ENCODE measurements around the gene MFSD2B.

Gene MFSD2B

DNA sequence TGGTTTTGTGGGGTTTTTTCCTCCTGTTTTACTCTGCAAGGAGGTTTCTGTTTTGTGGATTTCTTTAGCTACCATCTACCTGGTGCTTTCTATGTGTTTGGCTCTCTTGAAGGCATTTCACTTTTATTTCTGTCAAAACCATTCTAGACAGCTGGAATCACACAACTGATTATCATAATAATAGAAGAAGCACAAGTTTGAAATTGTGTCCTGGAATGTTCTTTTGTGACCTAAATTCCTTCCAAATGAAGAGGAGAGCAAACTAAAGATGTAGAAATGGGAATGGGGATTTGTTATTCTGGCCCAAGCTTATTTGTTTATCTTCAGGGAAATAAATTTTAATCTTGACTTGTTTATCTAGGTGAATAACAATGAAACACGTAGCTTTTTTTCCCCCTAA lies 17.0 kb upstream of the MFSD2B start:
- no peaks in the 10 kb centered on the region for H3K79me1 ChIP-seq (replicated peaks; ENCODE audit: low read length, poor library complexity, severe bottlenecking)
- H3K27me3 ChIP-seq (ENCODE audit: control insufficient read depth in 1 of 2, insufficient read depth in 1 of 2, low read length in 2 of 2): no peaks in the 10 kb centered on the region
- no peak overlapping the region for H3K9ac ChIP-seq (ENCODE audit: low read length)
- H2BK15ac ChIP-seq (ENCODE audit: low read depth, poor library complexity, severe bottlenecking): no peak overlapping the region
- no peak overlapping the region for H2AK5ac ChIP-seq (ENCODE audit: low read length, severe bottlenecking)
- no peaks in the 10 kb centered on the region for H3K4me1 ChIP-seq (ENCODE audit: control insufficient read depth, insufficient read depth, low read depth, low read length)
- H3K23ac ChIP-seq (ENCODE audit: low read length in 2 of 2): no peak overlapping the region
- H2AFZ ChIP-seq (ENCODE audit: low read depth, low read length): no peak overlapping the region
- no peak overlapping the region for H4K8ac ChIP-seq (ENCODE audit: low read length)
- H2BK12ac ChIP-seq (ENCODE audit: low read length in 2 of 2): no peak overlapping the region
- H3K36me3 ChIP-seq (ENCODE audit: control insufficient read depth in 1 of 2, insufficient read depth in 2 of 2, low read depth in 1 of 2, low read length in 2 of 2): peaks cover 0 to 6% of the 10 kb centered on the region in 2 experiments
- H3K4me3 ChIP-seq (ENCODE audit: insufficient read depth in 1 of 2, low read depth in 1 of 2, low read length in 2 of 2): no peak overlapping the region
- H2BK5ac ChIP-seq (ENCODE audit: low read depth, low read length, poor library complexity, severe bottlenecking): no peak overlapping the region
- H3K4ac ChIP-seq (ENCODE audit: low read depth in 1 of 2, low read length in 2 of 2): no peak overlapping the region
- no peak overlapping the region for H3K4me2 ChIP-seq (ENCODE audit: low read length, poor library complexity, severe bottlenecking)
- H4K91ac ChIP-seq (ENCODE audit: low read length): no peak overlapping the region
- H3K27ac ChIP-seq (ENCODE audit: low read length, poor library complexity, severe bottlenecking): no peak overlapping the region
- no peak overlapping the region for H2BK120ac ChIP-seq (ENCODE audit: low read depth, low read length)
- no peak overlapping the region for H3K18ac ChIP-seq (ENCODE audit: low read depth in 1 of 2, low read length in 2 of 2)
- WGBS: no CpG with 5 or more reads among the region's 1 CpG
- no peak for DNase-seq
- no peak overlapping the region for H3K14ac ChIP-seq (ENCODE audit: low read length in 2 of 2)
- H3K9me3 ChIP-seq (ENCODE audit: control insufficient read depth, low read length): no peaks in the 10 kb centered on the region

DNA sequence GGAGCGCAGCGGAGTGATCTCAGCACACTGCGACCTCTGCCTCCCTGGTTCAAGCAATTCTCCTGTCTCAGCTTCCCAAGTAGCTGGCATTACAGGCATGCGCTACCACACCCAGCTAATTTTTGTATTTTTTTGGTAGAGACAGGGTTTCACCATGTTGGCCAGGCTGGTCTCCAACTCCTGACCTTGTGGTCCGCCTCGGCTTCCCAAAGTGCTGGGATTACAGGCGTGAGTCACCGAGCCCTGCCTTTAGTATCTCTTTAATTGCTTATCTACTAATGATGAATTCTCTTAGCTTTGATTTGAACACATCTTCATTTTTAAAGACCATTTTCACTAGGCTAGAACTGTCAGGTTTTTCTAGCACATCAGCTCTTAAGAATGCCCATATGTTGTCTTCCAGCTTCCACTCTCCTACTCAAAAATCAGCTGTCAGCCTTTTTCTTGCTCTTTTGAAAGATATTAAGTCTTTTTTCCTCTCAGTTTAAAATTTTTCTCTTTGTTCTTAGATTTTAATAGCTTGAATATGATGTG lies 16.1 kb upstream of the MFSD2B start:
- DNase-seq: no peak
- WGBS: 100% methylated on average over 3 of the region's 8 CpGs
- no peak overlapping the region for H3K18ac ChIP-seq (ENCODE audit: low read depth in 1 of 2, low read length in 2 of 2)
- no peak overlapping the region for H2BK12ac ChIP-seq (ENCODE audit: low read length in 2 of 2)
- no peak overlapping the region for H3K23ac ChIP-seq (ENCODE audit: low read length in 2 of 2)
- H3K27me3 ChIP-seq (ENCODE audit: control insufficient read depth in 1 of 2, insufficient read depth in 1 of 2, low read length in 2 of 2): no peaks in the 10 kb centered on the region
- H3K36me3 ChIP-seq (ENCODE audit: control insufficient read depth in 1 of 2, insufficient read depth in 2 of 2, low read depth in 1 of 2, low read length in 2 of 2): peaks cover 4 to 8% of the 10 kb centered on the region in 2 experiments
- H2BK5ac ChIP-seq (ENCODE audit: low read depth, low read length, poor library complexity, severe bottlenecking): no peak overlapping the region
- no peak overlapping the region for H4K8ac ChIP-seq (ENCODE audit: low read length)
- no peak overlapping the region for H2AK5ac ChIP-seq (ENCODE audit: low read length, severe bottlenecking)
- H2AFZ ChIP-seq (ENCODE audit: low read depth, low read length): no peak overlapping the region
- no peaks in the 10 kb centered on the region for H3K79me1 ChIP-seq (replicated peaks; ENCODE audit: low read length, poor library complexity, severe bottlenecking)
- no peak overlapping the region for H3K9ac ChIP-seq (ENCODE audit: low read length)
- H3K14ac ChIP-seq (ENCODE audit: low read length in 2 of 2): no peak overlapping the region
- H3K4me1 ChIP-seq (ENCODE audit: control insufficient read depth, insufficient read depth, low read depth, low read length): no peaks in the 10 kb centered on the region
- H2BK15ac ChIP-seq (ENCODE audit: low read depth, poor library complexity, severe bottlenecking): no peak overlapping the region
- H3K4ac ChIP-seq (ENCODE audit: low read depth in 1 of 2, low read length in 2 of 2): no peak overlapping the region
- H3K4me3 ChIP-seq (ENCODE audit: insufficient read depth in 1 of 2, low read depth in 1 of 2, low read length in 2 of 2): no peak overlapping the region
- no peak overlapping the region for H2BK120ac ChIP-seq (ENCODE audit: low read depth, low read length)
- no peak overlapping the region for H3K27ac ChIP-seq (ENCODE audit: low read length, poor library complexity, severe bottlenecking)
- H3K9me3 ChIP-seq (ENCODE audit: control insufficient read depth, low read length): no peaks in the 10 kb centered on the region
- H4K91ac ChIP-seq (ENCODE audit: low read length): no peak overlapping the region
- no peak overlapping the region for H3K4me2 ChIP-seq (ENCODE audit: low read length, poor library complexity, severe bottlenecking)

DNA sequence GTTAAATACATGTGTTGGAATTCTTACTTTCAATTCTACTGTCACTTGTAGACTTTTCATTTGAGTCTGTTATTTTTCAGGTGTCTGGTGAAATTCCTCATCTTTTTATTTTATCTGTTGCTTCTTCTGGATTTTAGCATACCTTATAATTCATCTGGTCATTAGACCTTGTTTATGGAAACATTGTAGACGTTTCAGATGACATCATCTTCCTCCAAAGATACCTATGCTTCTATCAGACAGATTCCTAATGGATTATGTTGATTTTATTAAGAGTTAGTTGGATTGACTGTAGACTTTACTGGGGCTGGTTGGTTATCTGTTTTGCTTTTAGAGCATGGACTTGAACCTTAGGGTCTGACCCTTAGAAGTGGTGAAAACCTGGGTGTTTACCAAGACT lies 15.3 kb upstream of the MFSD2B start:
- Histone ChIP-seq H3K4me3 (ENCODE audit: insufficient read depth in 1 of 2, low read depth in 1 of 2, low read length in 2 of 2) (no peak overlapping the region), H3K18ac (ENCODE audit: low read depth in 1 of 2, low read length in 2 of 2) (no peak overlapping the region), H3K27me3 (ENCODE audit: control insufficient read depth in 1 of 2, insufficient read depth in 1 of 2, low read length in 2 of 2) (no peaks in the 10 kb centered on the region), H3K79me1 (replicated peaks; ENCODE audit: low read length, poor library complexity, severe bottlenecking) (no peaks in the 10 kb centered on the region), H3K4me2 (ENCODE audit: low read length, poor library complexity, severe bottlenecking) (no peak overlapping the region), H3K4ac (ENCODE audit: low read depth in 1 of 2, low read length in 2 of 2) (no peak overlapping the region), H2BK120ac (ENCODE audit: low read depth, low read length) (no peak overlapping the region), H3K14ac (ENCODE audit: low read length in 2 of 2) (no peak overlapping the region), H2AK5ac (ENCODE audit: low read length, severe bottlenecking) (no peak overlapping the region), H2BK15ac (ENCODE audit: low read depth, poor library complexity, severe bottlenecking) (no peak overlapping the region), H3K23ac (ENCODE audit: low read length in 2 of 2) (no peak overlapping the region), H2AFZ (ENCODE audit: low read depth, low read length) (no peak overlapping the region), H4K91ac (ENCODE audit: low read length) (no peak overlapping the region), H2BK12ac (ENCODE audit: low read length in 2 of 2) (no peak overlapping the region), H3K4me1 (ENCODE audit: control insufficient read depth, insufficient read depth, low read depth, low read length) (no peaks in the 10 kb centered on the region), H3K9me3 (ENCODE audit: control insufficient read depth, low read length) (no peaks in the 10 kb centered on the region), H3K9ac (ENCODE audit: low read length) (no peak overlapping the region), H3K27ac (ENCODE audit: low read length, poor library complexity, severe bottlenecking) (no peak overlapping the region), H4K8ac (ENCODE audit: low read length) (no peak overlapping the region), H3K36me3 (ENCODE audit: control insufficient read depth in 1 of 2, insufficient read depth in 2 of 2, low read depth in 1 of 2, low read length in 2 of 2) (peaks cover 4 to 12% of the 10 kb centered on the region in 2 experiments), H2BK5ac (ENCODE audit: low read depth, low read length, poor library complexity, severe bottlenecking) (no peak overlapping the region)
- DNase-seq: no peak
- WGBS: no CpG with 5 or more reads among the region's 1 CpG

DNA sequence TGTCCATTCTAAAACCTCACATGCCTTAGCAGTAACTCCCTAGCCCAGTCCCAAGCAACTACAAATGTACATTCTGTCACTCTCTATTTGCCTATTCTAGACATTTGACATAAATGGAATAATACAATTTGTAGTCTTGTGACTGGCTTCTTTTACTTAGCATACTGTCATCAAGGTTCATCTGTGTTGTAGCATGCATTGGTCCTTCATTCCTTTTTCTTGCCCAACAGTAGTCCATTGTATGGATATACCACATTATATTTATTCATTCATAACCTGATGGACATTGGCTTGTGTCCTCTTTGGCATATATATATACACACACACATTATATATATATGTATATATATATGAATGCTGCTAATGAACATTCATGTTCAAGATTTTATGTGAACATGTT lies 2.2 kb upstream of the MFSD2B start:
- Histone ChIP-seq H4K8ac (ENCODE audit: low read length) (no peak overlapping the region), H3K27me3 (ENCODE audit: control insufficient read depth in 1 of 2, insufficient read depth in 1 of 2, low read length in 2 of 2) (peaks cover 0 to 31% of the 10 kb centered on the region in 2 experiments), H3K18ac (ENCODE audit: low read depth in 1 of 2, low read length in 2 of 2) (no peak overlapping the region), H2BK120ac (ENCODE audit: low read depth, low read length) (no peak overlapping the region), H3K14ac (ENCODE audit: low read length in 2 of 2) (no peak overlapping the region), H2BK5ac (ENCODE audit: low read depth, low read length, poor library complexity, severe bottlenecking) (no peak overlapping the region), H2AFZ (ENCODE audit: low read depth, low read length) (no peak overlapping the region), H2BK15ac (ENCODE audit: low read depth, poor library complexity, severe bottlenecking) (no peak overlapping the region), H3K9me3 (ENCODE audit: control insufficient read depth, low read length) (no peaks in the 10 kb centered on the region), H2BK12ac (ENCODE audit: low read length in 2 of 2) (no peak overlapping the region), H3K9ac (ENCODE audit: low read length) (no peak overlapping the region), H3K4me2 (ENCODE audit: low read length, poor library complexity, severe bottlenecking) (no peak overlapping the region), H3K23ac (ENCODE audit: low read length in 2 of 2) (no peak overlapping the region), H3K4ac (ENCODE audit: low read depth in 1 of 2, low read length in 2 of 2) (no peak overlapping the region), H3K79me1 (replicated peaks; ENCODE audit: low read length, poor library complexity, severe bottlenecking) (no peaks in the 10 kb centered on the region), H3K4me1 (ENCODE audit: control insufficient read depth, insufficient read depth, low read depth, low read length) (peaks cover 15% of the 10 kb centered on the region), H4K91ac (ENCODE audit: low read length) (no peak overlapping the region), H3K27ac (ENCODE audit: low read length, poor library complexity, severe bottlenecking) (no peak overlapping the region), H3K4me3 (ENCODE audit: insufficient read depth in 1 of 2, low read depth in 1 of 2, low read length in 2 of 2) (no peak overlapping the region), H3K36me3 (ENCODE audit: control insufficient read depth in 1 of 2, insufficient read depth in 2 of 2, low read depth in 1 of 2, low read length in 2 of 2) (peaks cover 0 to 4% of the 10 kb centered on the region in 2 experiments), H2AK5ac (ENCODE audit: low read length, severe bottlenecking) (no peak overlapping the region)
- DNase-seq: no peak

Measured in mesenchymal stem cell (in vitro differentiated cells and primary cell).